GM23338 (cell line): Measurements from ENCODE around the gene MS4A15. TPM values are rescaled to one million over a fixed set of nuclear protein-coding genes. Genes with fewer than 3 reads are reported as not detected.

Experiments used
- ATAC-seq: fragments of 200-7000 bp; cut with Tn5 transposase; 3 replicates; pipeline ENCODE4 v1.9.1; 2020
- DNase-seq: peaks from one replicate; pipeline ENCODE4 v3.0.0-alpha.2; 2015; ENCODE audit warnings: low spot score
- H2AFZ ChIP-seq: fragments of 200-600 bp; sonication (generic); 2 replicates; pipeline ENCODE4 v1.8.0; 2016; ENCODE audit warnings: antibody characterized with exemption, mild to moderate bottlenecking, moderate library complexity
- H3F3A ChIP-seq: fragments of 200-600 bp; sonication (generic); replicated peaks from 2 replicates; pipeline ENCODE4 v1.8.0; 2017; ENCODE audit warnings: antibody characterized with exemption, mixed run types, low read depth
- H3K27ac ChIP-seq: fragments of 200-600 bp; sonication (generic); 2 replicates; pipeline ENCODE4 v1.6.1; 2016; ENCODE audit warnings: low read depth
- H3K27me3 ChIP-seq: fragments of 200-600 bp; sonication (generic); 2 replicates; pipeline ENCODE4 v1.8.0; 2016; ENCODE audit warnings: mild to moderate bottlenecking, mixed run types, moderate library complexity; ENCODE audit not compliant: insufficient read depth
- H3K36me3 ChIP-seq: fragments of 200-600 bp; sonication (generic); 2 replicates; pipeline ENCODE4 v1.8.0; 2016; ENCODE audit warnings: mild to moderate bottlenecking; ENCODE audit not compliant: insufficient read depth
- H3K4me1 ChIP-seq: fragments of 200-600 bp; sonication (generic); 2 replicates; pipeline ENCODE4 v1.8.0; 2016; ENCODE audit warnings: mild to moderate bottlenecking, moderate library complexity; ENCODE audit not compliant: insufficient read depth
- H3K4me2 ChIP-seq: fragments of 200-600 bp; sonication (generic); 2 replicates; pipeline ENCODE4 v1.7.1; 2017; ENCODE audit warnings: mixed run types
- H3K4me3 ChIP-seq: fragments of 200-600 bp; sonication (generic); 2 replicates; pipeline ENCODE4 v1.6.1; 2016; ENCODE audit warnings: mixed run types
- H3K79me2 ChIP-seq: fragments of 200-600 bp; sonication (generic); replicated peaks from 2 replicates; pipeline ENCODE4 v1.8.0; 2017; ENCODE audit warnings: mild to moderate bottlenecking; ENCODE audit not compliant: insufficient read depth
- H3K9me2 ChIP-seq: fragments of 200-600 bp; sonication (generic); 2 replicates; pipeline ENCODE4 v1.8.0; 2017; ENCODE audit not compliant: insufficient read depth
- H4K20me1 ChIP-seq: fragments of 200-600 bp; sonication (generic); replicated peaks from 2 replicates; pipeline ENCODE4 v1.8.0; 2017; ENCODE audit warnings: mild to moderate bottlenecking; ENCODE audit not compliant: insufficient read depth
- H3K27ac Mint-ChIP-seq: 2 replicates; pipeline ENCODE4 v1.8.0; 2020; ENCODE audit warnings: inconsistent platforms, mild to moderate bottlenecking, moderate library complexity, mixed read lengths
- H3K27me3 Mint-ChIP-seq: 3 replicates; pipeline ENCODE4 v1.8.0; 2022; ENCODE audit warnings: low read depth, mild to moderate bottlenecking, moderate library complexity, mixed read lengths, inconsistent platforms; ENCODE audit not compliant: insufficient read depth, poor library complexity
- H3K36me3 Mint-ChIP-seq: 3 replicates; pipeline ENCODE4 v1.8.0; 2021; ENCODE audit warnings: low read depth, mild to moderate bottlenecking, inconsistent platforms, moderate library complexity, mixed read lengths
- H3K4me1 Mint-ChIP-seq: 3 replicates; pipeline ENCODE4 v1.8.0; 2020; ENCODE audit warnings: mild to moderate bottlenecking, inconsistent platforms, mixed read lengths
- H3K4me3 Mint-ChIP-seq: 3 replicates; pipeline ENCODE4 v1.8.0; 2021; ENCODE audit warnings: moderate library complexity, mild to moderate bottlenecking, inconsistent platforms, mixed read lengths
- H3K9me3 Mint-ChIP-seq: 3 replicates; pipeline ENCODE4 v1.8.0; 2020; ENCODE audit warnings: moderate library complexity, mild to moderate bottlenecking, inconsistent platforms, mixed read lengths
- CREB1 ChIP-seq: fragments of 250-450 bp; sonication (Bioruptor Pico); IDR thresholded peaks from 2 replicates; pipeline ENCODE4 v1.5.0; 2020; ENCODE audit warnings: low read depth, mild to moderate bottlenecking, moderate library complexity
- ETS1 ChIP-seq: IDR thresholded peaks from 2 replicates; pipeline ENCODE4 v1.6.1; 2016; ENCODE audit warnings: antibody characterized with exemption
- EZH2 ChIP-seq: fragments of 200-600 bp; sonication (generic); IDR thresholded peaks from one replicate; pipeline ENCODE4 v1.8.0; 2017; ENCODE audit warnings: antibody characterized with exemption, mild to moderate bottlenecking, low read depth; ENCODE audit not compliant: unreplicated experiment
- EZH2phosphoT487 ChIP-seq: fragments of 200-600 bp; sonication (generic); IDR thresholded peaks from one replicate; pipeline ENCODE4 v1.8.1; 2018; ENCODE audit warnings: antibody characterized with exemption; ENCODE audit not compliant: unreplicated experiment
- JUNB ChIP-seq: IDR thresholded peaks from one replicate; pipeline ENCODE4 v1.6.1; 2016; ENCODE audit warnings: antibody characterized with exemption; ENCODE audit not compliant: unreplicated experiment
- NANOG ChIP-seq: IDR thresholded peaks from 2 replicates; pipeline ENCODE4 v1.6.1; 2016; ENCODE audit warnings: antibody characterized with exemption, borderline replicate concordance
- POLR2AphosphoS5 ChIP-seq: IDR thresholded peaks from 2 replicates; pipeline ENCODE4 v1.6.1; 2016; ENCODE audit warnings: antibody characterized with exemption, low read depth
- STAT1 ChIP-seq: IDR thresholded peaks from one replicate; pipeline ENCODE4 v1.6.1; 2016; ENCODE audit warnings: antibody characterized with exemption; ENCODE audit not compliant: unreplicated experiment
- ZNF114 ChIP-seq: fragments of 250-450 bp; sonication (Bioruptor Pico); IDR thresholded peaks from 2 replicates; pipeline ENCODE4 v1.5.0; 2020; ENCODE audit warnings: mild to moderate bottlenecking, moderate library complexity
- ZNF331 ChIP-seq: fragments of 250-450 bp; sonication (Bioruptor Pico); IDR thresholded peaks from 2 replicates; pipeline ENCODE4 v1.5.0; 2020; ENCODE audit warnings: low read depth, mild to moderate bottlenecking, moderate library complexity
- polyA plus RNA-seq: library from polyadenylated mRNA; unstranded; fragments of >200 nt; fragmentation: Nextera tagmentation; extraction: Ambion mirVana; gene quantifications from 2 replicates; pipeline ENCODE4 v1.2.1, GENCODE V29; 2016
- total RNA-seq: library from RNA; depleted of rRNA; stranded (reverse); fragments of >200 nt; shearing (Covaris generic); gene quantifications from 2 replicates; pipeline ENCODE4 v1.2.3, GENCODE V29; 2014
- TF ChIP-seq, protein P1 (sequence below): fragments of 250-450 bp; sonication (Bioruptor Pico); IDR thresholded peaks from 2 replicates; pipeline ENCODE4 v1.5.0; 2020; ENCODE audit warnings: mild to moderate bottlenecking, moderate library complexity
- TF ChIP-seq, protein P2 (sequence below): IDR thresholded peaks from one replicate; pipeline ENCODE4 v1.6.1; 2018; ENCODE audit warnings: antibody characterized with exemption; ENCODE audit not compliant: unreplicated experiment
- TF ChIP-seq, protein P3 (sequence below), 2 experiments: fragments of 200-600 bp in 1 of 2; sonication (generic) in 1 of 2; conservative IDR thresholded peaks; 2 replicates each; pipeline versions ENCODE4 v1.5.1 to v1.6.1; 2016 to 2017; ENCODE audit warnings: antibody characterized with exemption in 2 of 2, low read depth in 2 of 2, mild to moderate bottlenecking in 2 of 2, moderate library complexity in 1 of 2

The MS4A15 gene
- total and polyA plus RNA-seq, 2 experiments from 2014 or later = 0.44 TPM; not detected in 1

- no peak overlapping the region for H3K4me2 ChIP-seq
- Mint-ChIP-seq H3K4me1 (no peaks in the 10 kb centered on the region), H3K36me3 (peaks cover 12% of the 10 kb centered on the region; the same call in 2 of the 3 replicates), H3K4me3 (no peak overlapping the region), H3K27me3 (peaks cover 8% of the 10 kb centered on the region), H3K27ac (no peak overlapping the region), H3K9me3 (peaks cover 34% of the 10 kb centered on the region)
- H3K27ac ChIP-seq = no peak overlapping the region
- no peaks in the 10 kb centered on the region for H3K27me3 ChIP-seq
- H3K79me2 ChIP-seq = no peaks in the 10 kb centered on the region
- no peak overlapping the region for H3K4me3 ChIP-seq
- no peaks in the 10 kb centered on the region for H3F3A ChIP-seq
- TF ChIP-seq ZNF114 (CRISPR knock-in tag) = no peak
- no peak for TF ChIP-seq STAT1
- TF ChIP-seq CREB1 (CRISPR knock-in tag) = no peak
- TF ChIP-seq EZH2phosphoT487 = no peak
- no peak for TF ChIP-seq JUNB
- no peak for TF ChIP-seq ETS1
- no peak for TF ChIP-seq NANOG
- TF ChIP-seq, protein P1, sequence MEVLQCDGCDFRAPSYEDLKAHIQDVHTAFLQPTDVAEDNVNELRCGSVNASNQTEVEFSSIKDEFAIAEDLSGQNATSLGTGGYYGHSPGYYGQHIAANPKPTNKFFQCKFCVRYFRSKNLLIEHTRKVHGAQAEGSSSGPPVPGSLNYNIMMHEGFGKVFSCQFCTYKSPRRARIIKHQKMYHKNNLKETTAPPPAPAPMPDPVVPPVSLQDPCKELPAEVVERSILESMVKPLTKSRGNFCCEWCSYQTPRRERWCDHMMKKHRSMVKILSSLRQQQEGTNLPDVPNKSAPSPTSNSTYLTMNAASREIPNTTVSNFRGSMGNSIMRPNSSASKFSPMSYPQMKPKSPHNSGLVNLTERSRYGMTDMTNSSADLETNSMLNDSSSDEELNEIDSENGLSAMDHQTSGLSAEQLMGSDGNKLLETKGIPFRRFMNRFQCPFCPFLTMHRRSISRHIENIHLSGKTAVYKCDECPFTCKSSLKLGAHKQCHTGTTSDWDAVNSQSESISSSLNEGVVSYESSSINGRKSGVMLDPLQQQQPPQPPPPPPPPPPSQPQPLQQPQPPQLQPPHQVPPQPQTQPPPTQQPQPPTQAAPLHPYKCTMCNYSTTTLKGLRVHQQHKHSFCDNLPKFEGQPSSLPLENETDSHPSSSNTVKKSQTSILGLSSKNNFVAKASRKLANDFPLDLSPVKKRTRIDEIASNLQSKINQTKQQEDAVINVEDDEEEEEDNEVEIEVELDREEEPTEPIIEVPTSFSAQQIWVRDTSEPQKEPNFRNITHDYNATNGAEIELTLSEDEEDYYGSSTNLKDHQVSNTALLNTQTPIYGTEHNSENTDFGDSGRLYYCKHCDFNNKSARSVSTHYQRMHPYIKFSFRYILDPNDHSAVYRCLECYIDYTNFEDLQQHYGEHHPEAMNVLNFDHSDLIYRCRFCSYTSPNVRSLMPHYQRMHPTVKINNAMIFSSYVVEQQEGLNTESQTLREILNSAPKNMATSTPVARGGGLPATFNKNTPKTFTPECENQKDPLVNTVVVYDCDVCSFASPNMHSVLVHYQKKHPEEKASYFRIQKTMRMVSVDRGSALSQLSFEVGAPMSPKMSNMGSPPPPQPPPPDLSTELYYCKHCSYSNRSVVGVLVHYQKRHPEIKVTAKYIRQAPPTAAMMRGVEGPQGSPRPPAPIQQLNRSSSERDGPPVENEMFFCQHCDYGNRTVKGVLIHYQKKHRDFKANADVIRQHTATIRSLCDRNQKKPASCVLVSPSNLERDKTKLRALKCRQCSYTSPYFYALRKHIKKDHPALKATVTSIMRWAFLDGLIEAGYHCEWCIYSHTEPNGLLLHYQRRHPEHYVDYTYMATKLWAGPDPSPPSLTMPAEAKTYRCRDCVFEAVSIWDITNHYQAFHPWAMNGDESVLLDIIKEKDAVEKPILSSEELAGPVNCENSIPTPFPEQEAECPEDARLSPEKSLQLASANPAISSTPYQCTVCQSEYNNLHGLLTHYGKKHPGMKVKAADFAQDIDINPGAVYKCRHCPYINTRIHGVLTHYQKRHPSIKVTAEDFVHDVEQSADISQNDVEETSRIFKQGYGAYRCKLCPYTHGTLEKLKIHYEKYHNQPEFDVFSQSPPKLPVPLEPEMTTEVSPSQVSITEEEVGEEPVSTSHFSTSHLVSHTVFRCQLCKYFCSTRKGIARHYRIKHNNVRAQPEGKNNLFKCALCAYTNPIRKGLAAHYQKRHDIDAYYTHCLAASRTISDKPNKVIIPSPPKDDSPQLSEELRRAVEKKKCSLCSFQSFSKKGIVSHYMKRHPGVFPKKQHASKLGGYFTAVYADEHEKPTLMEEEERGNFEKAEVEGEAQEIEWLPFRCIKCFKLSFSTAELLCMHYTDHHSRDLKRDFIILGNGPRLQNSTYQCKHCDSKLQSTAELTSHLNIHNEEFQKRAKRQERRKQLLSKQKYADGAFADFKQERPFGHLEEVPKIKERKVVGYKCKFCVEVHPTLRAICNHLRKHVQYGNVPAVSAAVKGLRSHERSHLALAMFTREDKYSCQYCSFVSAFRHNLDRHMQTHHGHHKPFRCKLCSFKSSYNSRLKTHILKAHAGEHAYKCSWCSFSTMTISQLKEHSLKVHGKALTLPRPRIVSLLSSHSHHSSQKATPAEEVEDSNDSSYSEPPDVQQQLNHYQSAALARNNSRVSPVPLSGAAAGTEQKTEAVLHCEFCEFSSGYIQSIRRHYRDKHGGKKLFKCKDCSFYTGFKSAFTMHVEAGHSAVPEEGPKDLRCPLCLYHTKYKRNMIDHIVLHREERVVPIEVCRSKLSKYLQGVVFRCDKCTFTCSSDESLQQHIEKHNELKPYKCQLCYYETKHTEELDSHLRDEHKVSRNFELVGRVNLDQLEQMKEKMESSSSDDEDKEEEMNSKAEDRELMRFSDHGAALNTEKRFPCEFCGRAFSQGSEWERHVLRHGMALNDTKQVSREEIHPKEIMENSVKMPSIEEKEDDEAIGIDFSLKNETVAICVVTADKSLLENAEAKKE (CRISPR knock-in tag) = no peak
- TF ChIP-seq ZNF331 = no peak
- TF ChIP-seq, protein P2, sequence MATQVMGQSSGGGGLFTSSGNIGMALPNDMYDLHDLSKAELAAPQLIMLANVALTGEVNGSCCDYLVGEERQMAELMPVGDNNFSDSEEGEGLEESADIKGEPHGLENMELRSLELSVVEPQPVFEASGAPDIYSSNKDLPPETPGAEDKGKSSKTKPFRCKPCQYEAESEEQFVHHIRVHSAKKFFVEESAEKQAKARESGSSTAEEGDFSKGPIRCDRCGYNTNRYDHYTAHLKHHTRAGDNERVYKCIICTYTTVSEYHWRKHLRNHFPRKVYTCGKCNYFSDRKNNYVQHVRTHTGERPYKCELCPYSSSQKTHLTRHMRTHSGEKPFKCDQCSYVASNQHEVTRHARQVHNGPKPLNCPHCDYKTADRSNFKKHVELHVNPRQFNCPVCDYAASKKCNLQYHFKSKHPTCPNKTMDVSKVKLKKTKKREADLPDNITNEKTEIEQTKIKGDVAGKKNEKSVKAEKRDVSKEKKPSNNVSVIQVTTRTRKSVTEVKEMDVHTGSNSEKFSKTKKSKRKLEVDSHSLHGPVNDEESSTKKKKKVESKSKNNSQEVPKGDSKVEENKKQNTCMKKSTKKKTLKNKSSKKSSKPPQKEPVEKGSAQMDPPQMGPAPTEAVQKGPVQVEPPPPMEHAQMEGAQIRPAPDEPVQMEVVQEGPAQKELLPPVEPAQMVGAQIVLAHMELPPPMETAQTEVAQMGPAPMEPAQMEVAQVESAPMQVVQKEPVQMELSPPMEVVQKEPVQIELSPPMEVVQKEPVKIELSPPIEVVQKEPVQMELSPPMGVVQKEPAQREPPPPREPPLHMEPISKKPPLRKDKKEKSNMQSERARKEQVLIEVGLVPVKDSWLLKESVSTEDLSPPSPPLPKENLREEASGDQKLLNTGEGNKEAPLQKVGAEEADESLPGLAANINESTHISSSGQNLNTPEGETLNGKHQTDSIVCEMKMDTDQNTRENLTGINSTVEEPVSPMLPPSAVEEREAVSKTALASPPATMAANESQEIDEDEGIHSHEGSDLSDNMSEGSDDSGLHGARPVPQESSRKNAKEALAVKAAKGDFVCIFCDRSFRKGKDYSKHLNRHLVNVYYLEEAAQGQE = no peak
- TF ChIP-seq, protein P3, sequence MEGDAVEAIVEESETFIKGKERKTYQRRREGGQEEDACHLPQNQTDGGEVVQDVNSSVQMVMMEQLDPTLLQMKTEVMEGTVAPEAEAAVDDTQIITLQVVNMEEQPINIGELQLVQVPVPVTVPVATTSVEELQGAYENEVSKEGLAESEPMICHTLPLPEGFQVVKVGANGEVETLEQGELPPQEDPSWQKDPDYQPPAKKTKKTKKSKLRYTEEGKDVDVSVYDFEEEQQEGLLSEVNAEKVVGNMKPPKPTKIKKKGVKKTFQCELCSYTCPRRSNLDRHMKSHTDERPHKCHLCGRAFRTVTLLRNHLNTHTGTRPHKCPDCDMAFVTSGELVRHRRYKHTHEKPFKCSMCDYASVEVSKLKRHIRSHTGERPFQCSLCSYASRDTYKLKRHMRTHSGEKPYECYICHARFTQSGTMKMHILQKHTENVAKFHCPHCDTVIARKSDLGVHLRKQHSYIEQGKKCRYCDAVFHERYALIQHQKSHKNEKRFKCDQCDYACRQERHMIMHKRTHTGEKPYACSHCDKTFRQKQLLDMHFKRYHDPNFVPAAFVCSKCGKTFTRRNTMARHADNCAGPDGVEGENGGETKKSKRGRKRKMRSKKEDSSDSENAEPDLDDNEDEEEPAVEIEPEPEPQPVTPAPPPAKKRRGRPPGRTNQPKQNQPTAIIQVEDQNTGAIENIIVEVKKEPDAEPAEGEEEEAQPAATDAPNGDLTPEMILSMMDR (conservative IDR thresholded peaks at IDR 0.05; ENCODE audit: low read depth in 2 of 2) = no peak
- no peak for TF ChIP-seq POLR2AphosphoS5
- TF ChIP-seq EZH2 = no peak
- DNase-seq = no peak
- H3K9me2 ChIP-seq = no peaks in the 10 kb centered on the region
- no peak overlapping the region for H2AFZ ChIP-seq
- no peaks in the 10 kb centered on the region for H3K36me3 ChIP-seq
- no peaks in the 10 kb centered on the region for H3K4me1 ChIP-seq
- no peak for ATAC-seq
- H4K20me1 ChIP-seq = no peaks in the 10 kb centered on the region
Observed at GRCh38 chr11:60813324-60813723, 56.7 kb downstream of the MS4A15 start.
